Measurements from ENCODE around the gene BAD. TPM values are rescaled to one million over a fixed set of nuclear protein-coding genes. Genes with fewer than 3 reads are reported as not detected.

Gene BAD
- total and polyA plus RNA-seq, 2 of the 13 experiments (the other 11 are each of a cell fraction or from before 2014, with no cell fraction given), result 17.9 to 28.5 TPM

GRCh38 chr11:64288353-64288750 lies 3.9 kb upstream of the BAD start (continued):
- TF ChIP-seq BCL3 (CRISPR knock-in tag; IDR thresholded peaks at IDR 0.05) (no peak), THAP8 (CRISPR knock-in tag; IDR thresholded peaks at IDR 0.05; ENCODE audit: borderline replicate concordance) (no peak), ZNF276 (CRISPR knock-in tag; IDR thresholded peaks at IDR 0.05; ENCODE audit: low read depth) (no peak)

GRCh38 chr11:64287676-64288352 lies 3.3 kb upstream of the BAD start:
- Histone ChIP-seq H3K27me3 (ENCODE audit: control insufficient read depth in 1 of 2, insufficient read depth in 2 of 2, low read length in 2 of 2) (peaks cover 9 to 26% of the 10 kb centered on the region in 2 experiments), H3K79me2 (ENCODE audit: insufficient read depth, low read length) (no peaks in the 10 kb centered on the region), H3K9me3 (ENCODE audit: low read length) (no peaks in the 10 kb centered on the region), H3K4me2 (ENCODE audit: low read depth, low read length) (no peak overlapping the region), H3K27ac (ENCODE audit: extremely low read length, insufficient read depth, low read length) (no peak overlapping the region), H4K20me1 (ENCODE audit: insufficient read depth, low read length) (no peaks in the 10 kb centered on the region), H3K36me3 (replicated peaks in 1 of 2; ENCODE audit: control insufficient read depth in 1 of 2, insufficient read depth in 2 of 2, low read length in 2 of 2) (no peaks in the 10 kb centered on the region), H3K4me3 (replicated peaks in 1 of 3; ENCODE audit: insufficient read depth in 1 of 3, low read depth in 2 of 3, low read length in 3 of 3) (no peak overlapping the region), H3K4me1 (ENCODE audit: insufficient read depth, low read length) (peaks cover 28% of the 10 kb centered on the region; the same call in 1 of the 2 replicates), H2AFZ (ENCODE audit: low read length) (no peak overlapping the region), H3K9ac (ENCODE audit: insufficient read depth, low read depth, low read length) (no peak overlapping the region)
- TF ChIP-seq ZNF512 (CRISPR knock-in tag; IDR thresholded peaks at IDR 0.05), result no peak
- no peak for TF ChIP-seq ELK4 (CRISPR knock-in tag; IDR thresholded peaks at IDR 0.05; ENCODE audit: borderline replicate concordance)
- no peak for TF ChIP-seq FOXJ3 (CRISPR knock-in tag; IDR thresholded peaks at IDR 0.05; ENCODE audit: borderline replicate concordance)
- TF ChIP-seq HNRNPLL (IDR thresholded peaks at IDR 0.05; ENCODE audit: low read depth, low read length, poor library complexity, severe bottlenecking), result peak; percentile 15
- no peak for TF ChIP-seq NR2F2 (IDR thresholded peaks at IDR 0.05; ENCODE audit: borderline replicate concordance, low read depth)
- no peak for TF ChIP-seq RXRA (CRISPR knock-in tag; IDR thresholded peaks at IDR 0.05)
- TF ChIP-seq ZNF749 (CRISPR knock-in tag; IDR thresholded peaks at IDR 0.05; ENCODE audit: borderline replicate concordance), result no peak
- no peak for TF ChIP-seq BRCA1 (CRISPR knock-in tag; IDR thresholded peaks at IDR 0.05)
- TF ChIP-seq ETS1 (CRISPR knock-in tag; IDR thresholded peaks at IDR 0.05), result no peak
- TF ChIP-seq HNRNPL (IDR thresholded peaks at IDR 0.05; ENCODE audit: low read depth, low read length), result 0 out of 2 replicates have a peak, but pooled peaks have one; percentile 39
- BruUV-seq (replicated peaks), result no TSS peak
- no peak for ATAC-seq
- intact Hi-C loops (cut with micrococcal nuclease; ENCODE audit: unreplicated experiment), result no loop called here
- ChIA-PET POLR2A (no interaction called here), CTCF (ENCODE audit: low intra/inter-chr PET ratio, low total read pairs) (no interaction called here)
- in situ Hi-C loops (cut with HindIII; ENCODE audit: extremely low pct_ligation_motif_present, low pct_unique_long_range_greater_than_20kb), result no loop called here
- DNase-seq (ENCODE audit: low spot score), result no peak
- no peak for FAIRE-seq
- 95% methylated on average over 18 of the region's 33 CpGs for WGBS (ENCODE audit: low lambda C conversion rate)
